ENCODE results near the gene CHRNA1. TPM values are rescaled to one million over a fixed set of nuclear protein-coding genes. Genes with fewer than 3 reads are reported as not detected.

The CHRNA1 gene
- total and polyA plus RNA-seq, 10 of the 15 experiments (the other 5 are each of a cell fraction or from before 2014, with no cell fraction given), result 0.05 to 0.14 TPM; not detected in 8

DNA sequence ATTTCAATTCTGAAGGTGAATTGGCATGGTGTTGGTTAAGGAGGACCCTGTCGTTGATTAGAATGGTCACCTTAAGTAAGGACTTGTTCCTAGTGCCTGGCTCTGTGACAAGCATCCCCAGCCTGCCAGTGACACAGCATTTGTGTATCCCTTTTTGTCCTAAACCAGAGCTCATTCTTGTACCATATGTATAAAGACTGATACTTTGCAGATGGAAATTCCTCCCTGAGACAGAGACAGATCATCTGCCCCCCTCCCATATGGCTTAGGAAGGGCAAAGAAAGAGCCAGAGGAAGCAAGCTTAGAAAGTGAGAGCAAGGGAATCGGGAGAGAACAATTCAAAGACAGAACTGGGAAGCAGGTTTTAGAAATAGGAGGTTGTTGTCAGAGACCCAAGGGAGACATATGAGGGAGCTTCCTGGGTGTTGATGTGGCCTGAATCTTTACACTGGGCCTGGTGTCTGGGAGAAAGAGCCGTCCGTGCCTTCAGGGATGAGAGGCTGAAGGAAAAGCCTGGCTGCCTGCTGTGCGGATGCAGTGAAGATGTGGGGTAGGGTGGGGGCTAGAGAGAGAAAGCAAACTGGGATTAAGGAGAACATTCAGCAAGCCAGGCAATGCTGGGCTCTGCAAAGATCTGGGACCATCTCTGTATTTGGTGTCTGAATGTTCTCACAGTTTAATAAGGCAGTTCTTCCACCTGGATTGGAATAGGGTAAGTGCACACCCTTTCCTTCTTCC, 13.2 kb upstream of the CHRNA1 start (continued):
- TF ChIP-seq, protein P1, sequence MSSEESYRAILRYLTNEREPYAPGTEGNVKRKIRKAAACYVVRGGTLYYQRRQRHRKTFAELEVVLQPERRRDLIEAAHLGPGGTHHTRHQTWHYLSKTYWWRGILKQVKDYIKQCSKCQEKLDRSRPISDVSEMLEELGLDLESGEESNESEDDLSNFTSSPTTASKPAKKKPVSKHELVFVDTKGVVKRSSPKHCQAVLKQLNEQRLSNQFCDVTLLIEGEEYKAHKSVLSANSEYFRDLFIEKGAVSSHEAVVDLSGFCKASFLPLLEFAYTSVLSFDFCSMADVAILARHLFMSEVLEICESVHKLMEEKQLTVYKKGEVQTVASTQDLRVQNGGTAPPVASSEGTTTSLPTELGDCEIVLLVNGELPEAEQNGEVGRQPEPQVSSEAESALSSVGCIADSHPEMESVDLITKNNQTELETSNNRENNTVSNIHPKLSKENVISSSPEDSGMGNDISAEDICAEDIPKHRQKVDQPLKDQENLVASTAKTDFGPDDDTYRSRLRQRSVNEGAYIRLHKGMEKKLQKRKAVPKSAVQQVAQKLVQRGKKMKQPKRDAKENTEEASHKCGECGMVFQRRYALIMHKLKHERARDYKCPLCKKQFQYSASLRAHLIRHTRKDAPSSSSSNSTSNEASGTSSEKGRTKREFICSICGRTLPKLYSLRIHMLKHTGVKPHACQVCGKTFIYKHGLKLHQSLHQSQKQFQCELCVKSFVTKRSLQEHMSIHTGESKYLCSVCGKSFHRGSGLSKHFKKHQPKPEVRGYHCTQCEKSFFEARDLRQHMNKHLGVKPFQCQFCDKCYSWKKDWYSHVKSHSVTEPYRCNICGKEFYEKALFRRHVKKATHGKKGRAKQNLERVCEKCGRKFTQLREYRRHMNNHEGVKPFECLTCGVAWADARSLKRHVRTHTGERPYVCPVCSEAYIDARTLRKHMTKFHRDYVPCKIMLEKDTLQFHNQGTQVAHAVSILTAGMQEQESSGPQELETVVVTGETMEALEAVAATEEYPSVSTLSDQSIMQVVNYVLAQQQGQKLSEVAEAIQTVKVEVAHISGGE (CRISPR knock-in tag; IDR thresholded peaks at IDR 0.05), result no peak
- TF ChIP-seq CBX5 (IDR thresholded peaks at IDR 0.05; ENCODE audit: low read depth) (no peak), NR2C1 (IDR thresholded peaks at IDR 0.05) (no peak)
- TF ChIP-seq, protein P2, sequence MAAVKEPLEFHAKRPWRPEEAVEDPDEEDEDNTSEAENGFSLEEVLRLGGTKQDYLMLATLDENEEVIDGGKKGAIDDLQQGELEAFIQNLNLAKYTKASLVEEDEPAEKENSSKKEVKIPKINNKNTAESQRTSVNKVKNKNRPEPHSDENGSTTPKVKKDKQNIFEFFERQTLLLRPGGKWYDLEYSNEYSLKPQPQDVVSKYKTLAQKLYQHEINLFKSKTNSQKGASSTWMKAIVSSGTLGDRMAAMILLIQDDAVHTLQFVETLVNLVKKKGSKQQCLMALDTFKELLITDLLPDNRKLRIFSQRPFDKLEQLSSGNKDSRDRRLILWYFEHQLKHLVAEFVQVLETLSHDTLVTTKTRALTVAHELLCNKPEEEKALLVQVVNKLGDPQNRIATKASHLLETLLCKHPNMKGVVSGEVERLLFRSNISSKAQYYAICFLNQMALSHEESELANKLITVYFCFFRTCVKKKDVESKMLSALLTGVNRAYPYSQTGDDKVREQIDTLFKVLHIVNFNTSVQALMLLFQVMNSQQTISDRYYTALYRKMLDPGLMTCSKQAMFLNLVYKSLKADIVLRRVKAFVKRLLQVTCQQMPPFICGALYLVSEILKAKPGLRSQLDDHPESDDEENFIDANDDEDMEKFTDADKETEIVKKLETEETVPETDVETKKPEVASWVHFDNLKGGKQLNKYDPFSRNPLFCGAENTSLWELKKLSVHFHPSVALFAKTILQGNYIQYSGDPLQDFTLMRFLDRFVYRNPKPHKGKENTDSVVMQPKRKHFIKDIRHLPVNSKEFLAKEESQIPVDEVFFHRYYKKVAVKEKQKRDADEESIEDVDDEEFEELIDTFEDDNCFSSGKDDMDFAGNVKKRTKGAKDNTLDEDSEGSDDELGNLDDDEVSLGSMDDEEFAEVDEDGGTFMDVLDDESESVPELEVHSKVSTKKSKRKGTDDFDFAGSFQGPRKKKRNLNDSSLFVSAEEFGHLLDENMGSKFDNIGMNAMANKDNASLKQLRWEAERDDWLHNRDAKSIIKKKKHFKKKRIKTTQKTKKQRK (IDR thresholded peaks at IDR 0.05; ENCODE audit: low read depth, low read length), result no peak
